A549 (cell line): ENCODE measurements around the gene SYT1. TPM values are rescaled to one million over a fixed set of nuclear protein-coding genes. Genes with fewer than 3 reads are reported as not detected.

ENCODE experiments used
- ATAC-seq, 2 experiments: fragments of 200-7000 bp in 1 of 2; fragments of >200 bp in 1 of 2; cut with Nextera tagmentation in 1 of 2; cut with Tn5 transposase in 1 of 2; 3 replicates each; pipeline versions ENCODE4 v1.8.0 to v1.9.1; 2018 to 2020; ENCODE audit warnings: mild to moderate bottlenecking in 1 of 2, moderate library complexity in 1 of 2
- CTCF ChIA-PET: fragments of 300-600 bp; sonication (Branson Sonifier 250); formaldehyde crosslinking; extraction: SDS; loops from one replicate; lab custom pipeline; 2021; ENCODE audit warnings: antibody characterized with exemption, inconsistent platforms; lab: Yijun Ruan, JAX
- POLR2A ChIA-PET: fragments of 350-600 bp; formaldehyde crosslinking; extraction: SDS; loops from one replicate; lab custom pipeline; 2021; ENCODE audit warnings: antibody characterized with exemption, inconsistent platforms; lab: Yijun Ruan, JAX
- DNase-seq, 2 experiments: peaks; one replicate each; pipeline versions ENCODE4 v3.0.0 to v3.0.0-alpha.2; 2011 to 2016; ENCODE audit warnings: low read depth in 1 of 2, low spot score in 1 of 2
- FAIRE-seq: peaks from 2 replicates; lab custom pipeline; 2011; peaks lifted over from hg19 to GRCh38; lab: Jason Lieb, UNC
- H3K27ac ChIP-seq, 2 experiments: fragments of >200 bp; sonication (Bioruptor Twin); formaldehyde crosslinking; 3 replicates each; pipeline ENCODE4 v1.5.1; 2016 to 2017
- H3K4me1 ChIP-seq: fragments of >200 bp; sonication (Bioruptor Twin); formaldehyde crosslinking; 3 replicates; pipeline ENCODE4 v1.6.1; 2016
- H3K4me2 ChIP-seq: fragments of >200 bp; sonication (Bioruptor Twin); formaldehyde crosslinking; 3 replicates; pipeline ENCODE4 v1.6.1; 2016
- H3K4me3 ChIP-seq: fragments of >200 bp; sonication (Bioruptor Twin); formaldehyde crosslinking; 3 replicates; pipeline ENCODE4 v1.5.1; 2016
- H3K9me3 ChIP-seq: fragments of >200 bp; sonication (Bioruptor Twin); formaldehyde crosslinking; 3 replicates; pipeline ENCODE4 v1.6.1; 2016
- BCL3 ChIP-seq: fragments of >200 bp; sonication (Bioruptor Twin); formaldehyde crosslinking; IDR thresholded peaks from 3 replicates; pipeline ENCODE4 v1.6.1; 2016
- CBX2 ChIP-seq: fragments of 200-600 bp; sonication (generic); IDR thresholded peaks from 2 replicates; pipeline ENCODE4 v1.6.1; 2016; ENCODE audit warnings: low read depth, mild to moderate bottlenecking, borderline replicate concordance
- CBX8 ChIP-seq: fragments of 200-600 bp; sonication (generic); IDR thresholded peaks from 2 replicates; pipeline ENCODE4 v1.6.1; 2016
- CEBPB ChIP-seq, 2 experiments: fragments of >200 bp in 1 of 2; sonication (Bioruptor Twin) in 1 of 2; formaldehyde crosslinking in 1 of 2; IDR thresholded peaks; 2 replicates each; pipeline ENCODE4 v1.6.1; 2012 to 2016
- CHD2 ChIP-seq: fragments of 150-350 bp; IDR thresholded peaks from 2 replicates; pipeline ENCODE4 v1.6.1; 2014; ENCODE audit warnings: low read length; ENCODE audit not compliant: partially characterized antibody
- CHD4 ChIP-seq: fragments of 200-600 bp; sonication (generic); IDR thresholded peaks from 2 replicates; pipeline ENCODE4 v1.6.1; 2016; ENCODE audit warnings: antibody characterized with exemption, mild to moderate bottlenecking, borderline replicate concordance
- EHF ChIP-seq: fragments of 250-450 bp; sonication (Bioruptor Pico); IDR thresholded peaks from 2 replicates; pipeline ENCODE4 v1.5.0; 2020; ENCODE audit warnings: mild to moderate bottlenecking
- EHMT2 ChIP-seq: fragments of 200-600 bp; sonication (generic); IDR thresholded peaks from 2 replicates; pipeline ENCODE4 v1.6.1; 2016; ENCODE audit warnings: antibody characterized with exemption, low read depth, mild to moderate bottlenecking, moderate library complexity
- ELK1 ChIP-seq: fragments of 150-350 bp; IDR thresholded peaks from 2 replicates; pipeline ENCODE4 v1.6.1; 2014; ENCODE audit warnings: low read depth, mild to moderate bottlenecking, low read length
- HES2 ChIP-seq: fragments of >200 bp; sonication (Bioruptor Twin); formaldehyde crosslinking; IDR thresholded peaks from 2 replicates; pipeline ENCODE4 v1.6.1; 2016
- HMGXB4 ChIP-seq: fragments of 250-450 bp; sonication (Bioruptor Pico); IDR thresholded peaks from 2 replicates; pipeline ENCODE4 v1.5.0; 2021; ENCODE audit warnings: mild to moderate bottlenecking, moderate library complexity, borderline replicate concordance
- HOXA7 ChIP-seq: fragments of 250-450 bp; sonication (Bioruptor Pico); IDR thresholded peaks from 2 replicates; pipeline ENCODE4 v1.5.0; 2020; ENCODE audit warnings: mild to moderate bottlenecking, moderate library complexity
- KDM1A ChIP-seq: fragments of 200-600 bp; sonication (generic); IDR thresholded peaks from 2 replicates; pipeline ENCODE4 v1.6.1; 2016; ENCODE audit warnings: low read depth, mild to moderate bottlenecking
- KDM5A ChIP-seq: fragments of 200-600 bp; sonication (generic); IDR thresholded peaks from 2 replicates; pipeline ENCODE4 v1.6.1; 2016; ENCODE audit warnings: antibody characterized with exemption, mild to moderate bottlenecking
- MAFK ChIP-seq: fragments of 450-650 bp; IDR thresholded peaks from 2 replicates; pipeline ENCODE4 v1.6.1; 2014; ENCODE audit not compliant: partially characterized antibody
- MAX ChIP-seq: IDR thresholded peaks from 2 replicates; pipeline ENCODE4 v1.6.1; 2012
- MAZ ChIP-seq: fragments of 150-350 bp; IDR thresholded peaks from 2 replicates; pipeline ENCODE4 v1.6.1; 2014; ENCODE audit warnings: antibody characterized with exemption, low read depth, low read length, borderline replicate concordance
- POLR2A ChIP-seq: IDR thresholded peaks from 2 replicates; pipeline ENCODE4 v1.6.1; 2012; ENCODE audit warnings: mild to moderate bottlenecking, low read length
- RAD21 ChIP-seq, 2 experiments: fragments of >200 bp in 1 of 2; sonication (Bioruptor Twin) in 1 of 2; formaldehyde crosslinking in 1 of 2; IDR thresholded peaks in 1 of 2; conservative IDR thresholded peaks in 1 of 2; 2 replicates in 1 of 2; 3 replicates in 1 of 2; pipeline ENCODE4 v1.6.1; 2012 to 2018; ENCODE audit warnings: inconsistent platforms in 1 of 2
- RARB ChIP-seq: fragments of 250-450 bp; sonication (Bioruptor Pico); IDR thresholded peaks from 2 replicates; pipeline ENCODE4 v1.8.0; 2021; ENCODE audit warnings: mild to moderate bottlenecking, moderate library complexity
- TFCP2L1 ChIP-seq: fragments of 250-450 bp; sonication (Bioruptor Pico); IDR thresholded peaks from 2 replicates; pipeline ENCODE4 v1.5.0; 2021; ENCODE audit warnings: mild to moderate bottlenecking
- TP53 ChIP-seq: fragments of 250-450 bp; sonication (Bioruptor Pico); IDR thresholded peaks from 2 replicates; pipeline ENCODE4 v1.5.0; 2021; ENCODE audit warnings: mild to moderate bottlenecking, moderate library complexity
- USF2 ChIP-seq: fragments of 450-650 bp; IDR thresholded peaks from 2 replicates; pipeline ENCODE4 v1.6.1; 2014; ENCODE audit warnings: antibody characterized with exemption
- ZSCAN20 ChIP-seq: fragments of 250-450 bp; sonication (Bioruptor Pico); IDR thresholded peaks from 2 replicates; pipeline ENCODE4 v1.8.0; 2022; ENCODE audit warnings: mild to moderate bottlenecking, moderate library complexity
- WGBS: methylation state at CpG from one replicate; pipeline ENCODE4 v1.1.6; 2017; ENCODE audit errors: missing lambda C conversion rate; 5-methylcytosine and 5-hydroxymethylcytosine counted together
- polyA plus RNA-seq, 4 experiments: library from polyadenylated mRNA; depleted of rRNA in 3 of 4; stranded (reverse); fragments of >200 nt; fragmentation: RNase III in 1 of 4; extraction: RNeasy Plus Mini Kit Qiagen cat#74134 plus additional on column Dnase treatment in 1 of 4; gene quantifications; 2 replicates in 3 of 4; 3 replicates in 1 of 4; pipeline ENCODE4 v1.2.3, GENCODE V29; 2011 to 2017

The SYT1 gene
- polyA plus RNA-seq, 2 of the 4 experiments (the other 2 are of a cell fraction), result 11.7 to 39.6 TPM

- ChIA-PET CTCF (no interaction called here), POLR2A (interaction anchor here (1.9 kb wide), 1 partner anchor 10 kb away, joined by 6 read pairs; no protein-coding TSS in a partner anchor)
- Histone ChIP-seq H3K4me1 (no peaks in the 10 kb centered on the region), H3K4me2 (no peak overlapping the region), H3K9me3 (peaks cover 22% of the 10 kb centered on the region; the same call in 2 of the 3 replicates), H3K4me3 (no peak overlapping the region), H3K27ac (no peak overlapping the region)
- ATAC-seq (no peak), FAIRE-seq (no peak), DNase-seq (no peak)
- no peak for TF ChIP-seq MAX
- TF ChIP-seq HOXA7 (CRISPR knock-in tag), result no peak
- no peak for TF ChIP-seq BCL3
- no peak for TF ChIP-seq POLR2A
- TF ChIP-seq ELK1, result no peak
- TF ChIP-seq RAD21 (conservative IDR thresholded peaks at IDR 0.05 in 1 of 2, IDR thresholded peaks at IDR 0.05 in 1 of 2), result no peak
- no peak for TF ChIP-seq USF2
- TF ChIP-seq RARB (CRISPR knock-in tag), result no peak
- TF ChIP-seq CEBPB (IDR thresholded peaks at IDR 0.05), result no peak
- no peak for TF ChIP-seq CHD2
- no peak for TF ChIP-seq EHF (CRISPR knock-in tag)
- no peak for TF ChIP-seq HES2
- no peak for TF ChIP-seq CBX2
- TF ChIP-seq CBX8, result no peak
- TF ChIP-seq ZSCAN20 (CRISPR knock-in tag), result no peak
- no peak for TF ChIP-seq TP53 (CRISPR knock-in tag)
- no peak for TF ChIP-seq EHMT2
These were observed 11.3 kb upstream of the SYT1 start for GRCh38 chr12:78853231-78853630.

- H3K4me3 ChIP-seq, result peak overlapping the region; percentile 94
- no peaks in the 10 kb centered on the region for H3K9me3 ChIP-seq
- H3K4me1 ChIP-seq, result peaks cover 28% of the 10 kb centered on the region
- DNase-seq (peak; percentile 72 to 86), ATAC-seq (peak; percentile 79 to 86), FAIRE-seq (no peak)
- POLR2A ChIA-PET, result interaction anchor here (0.5 to 2.3 kb wide), 29 partner anchors 8 to 730 kb away, joined by 3 to 19 read pairs (median 3); no protein-coding TSS in a partner anchor
- H3K4me2 ChIP-seq, result peak overlapping the region; percentile 76
- WGBS, result 2% methylated on average over 41 of the region's 41 CpGs
- TF ChIP-seq TP53 (CRISPR knock-in tag), result no peak
- peak; percentile 52; the same call in 1 of the 2 replicates for TF ChIP-seq POLR2A
- no peak for TF ChIP-seq MAFK
- TF ChIP-seq RAD21 (conservative IDR thresholded peaks at IDR 0.05 in 1 of 2, IDR thresholded peaks at IDR 0.05 in 1 of 2), result 0 out of 5 replicates have a peak, but pooled peaks of 1 of the 2 experiments have one; percentile 23
- no peak for TF ChIP-seq HMGXB4 (CRISPR knock-in tag)
- TF ChIP-seq KDM1A, result no peak
- no peak for TF ChIP-seq CHD4
- no peak for TF ChIP-seq KDM5A
- no peak for TF ChIP-seq CBX8
- TF ChIP-seq MAX, result peak; percentile 22; the same call in 1 of the 2 replicates
- no peak for TF ChIP-seq MAZ
- no peak for TF ChIP-seq TFCP2L1 (CRISPR knock-in tag)
- CTCF ChIA-PET, result interaction anchor here (0.7 to 1.3 kb wide), 5 partner anchors 10 to 556 kb away, joined by 3 to 5 read pairs (median 3); no protein-coding TSS in a partner anchor
- H3K27ac ChIP-seq, result peak overlapping the region; percentile 89 to 98
These were observed 832 bp upstream of the SYT1 start for GRCh38 chr12:78863482-78864402.
